CD14-positive monocyte (primary cell): ENCODE data around the gene PODXL. TPM values are rescaled to one million over a fixed set of nuclear protein-coding genes. Genes with fewer than 3 reads are reported as not detected.
A peak's percentile ranks its signal among the peaks of the same experiment; 100 is the strongest.

Source experiments
- DNase-seq, 3 donors: peaks; one replicate each; pipeline ENCODE4 v3.0.0-alpha.2; 2011 to 2022
- H2AFZ ChIP-seq: 2 replicates; pipeline ENCODE4 v1.6.0; 2012; ENCODE audit warnings: mild to moderate bottlenecking, low read depth, low read length, inconsistent platforms; ENCODE audit not compliant: insufficient read depth, poor library complexity, severe bottlenecking
- H3K27ac ChIP-seq, 2 donors: 1 replicate in 1 of 2; 2 replicates in 1 of 2; pipeline ENCODE4 v1.5.1; 2012 to 2013; ENCODE audit warnings: low read length in 2 of 2, control low read depth in 1 of 2, inconsistent platforms in 1 of 2, low read depth in 1 of 2, mild to moderate bottlenecking in 1 of 2
- H3K27me3 ChIP-seq, 2 donors: one replicate each; pipeline versions ENCODE4 v1.6.0 to v1.6.1; 2011 to 2013; ENCODE audit warnings: low read length in 2 of 2; ENCODE audit not compliant: control insufficient read depth in 2 of 2, insufficient read depth in 2 of 2
- H3K36me3 ChIP-seq, 2 donors: replicated peaks in 1 of 2; 1 replicate in 1 of 2; 2 replicates in 1 of 2; pipeline versions ENCODE4 v1.5.1 to v1.6.1; 2012 to 2013; ENCODE audit warnings: low read length in 2 of 2, control low read depth in 1 of 2, inconsistent platforms in 1 of 2, mild to moderate bottlenecking in 1 of 2; ENCODE audit not compliant: insufficient read depth in 2 of 2, control insufficient read depth in 1 of 2
- H3K4me1 ChIP-seq, 2 donors: 1 replicate in 1 of 2; 2 replicates in 1 of 2; pipeline versions ENCODE4 v1.5.1 to v1.6.1; 2012 to 2013; ENCODE audit warnings: low read length in 2 of 2, control low read depth in 1 of 2, inconsistent platforms in 1 of 2, mild to moderate bottlenecking in 1 of 2, moderate library complexity in 1 of 2; ENCODE audit not compliant: insufficient read depth in 2 of 2, control insufficient read depth in 1 of 2
- H3K4me2 ChIP-seq: replicated peaks from 2 replicates; pipeline ENCODE3; 2012; ENCODE audit warnings: low read length, moderate library complexity, mild to moderate bottlenecking; ENCODE audit not compliant: poor library complexity, severe bottlenecking; ENCODE audit errors: extremely low read depth
- H3K4me3 ChIP-seq, 3 experiments: fragments of 200-600 bp in 1 of 3; sonication (generic) in 1 of 3; replicated peaks in 1 of 3; 1 replicate in 2 of 3; 2 replicates in 1 of 3; pipeline ENCODE4 v1.5.1; 2011 to 2013; ENCODE audit warnings: low read length in 3 of 3, mild to moderate bottlenecking in 3 of 3, control low read depth in 2 of 3, low read depth in 2 of 3, inconsistent platforms in 1 of 3, moderate library complexity in 1 of 3
- H3K79me2 ChIP-seq: 2 replicates; pipeline ENCODE4 v1.6.0; 2012; ENCODE audit warnings: mild to moderate bottlenecking, control low read depth, inconsistent platforms, low read length, moderate library complexity; ENCODE audit not compliant: insufficient read depth
- H3K9ac ChIP-seq: 2 replicates; pipeline ENCODE4 v1.6.0; 2017; ENCODE audit warnings: low read length, mild to moderate bottlenecking; ENCODE audit not compliant: insufficient read depth, poor library complexity, severe bottlenecking
- H3K9me3 ChIP-seq, 2 donors: replicated peaks in 1 of 2; 1 replicate in 1 of 2; 2 replicates in 1 of 2; pipeline versions ENCODE4 v1.5.1 to v1.6.1; 2012 to 2013; ENCODE audit warnings: low read length in 2 of 2, control low read depth in 1 of 2; ENCODE audit not compliant: control insufficient read depth in 1 of 2, insufficient read depth in 1 of 2
- H4K20me1 ChIP-seq: 2 replicates; pipeline ENCODE4 v1.6.0; 2012; ENCODE audit warnings: mild to moderate bottlenecking, low read length, control low read depth, moderate library complexity; ENCODE audit not compliant: insufficient read depth
- H3K27ac Mint-ChIP-seq, 7 donors: one replicate each; pipeline ENCODE4 v1.8.0; 2020; ENCODE audit warnings: mild to moderate bottlenecking in 7 of 7, mixed read lengths in 7 of 7, moderate library complexity in 6 of 7, inconsistent platforms in 2 of 7
- H3K27me3 Mint-ChIP-seq, 3 donors: one replicate each; pipeline ENCODE4 v1.8.0; 2021 to 2022; ENCODE audit warnings: low read depth in 3 of 3, mild to moderate bottlenecking in 3 of 3, mixed read lengths in 3 of 3, moderate library complexity in 3 of 3, inconsistent platforms in 1 of 3
- H3K36me3 Mint-ChIP-seq, 2 donors: one replicate each; pipeline ENCODE4 v1.8.0; 2020; ENCODE audit warnings: mixed read lengths in 2 of 2, inconsistent platforms in 1 of 2, mild to moderate bottlenecking in 1 of 2
- H3K4me1 Mint-ChIP-seq: one replicate; pipeline ENCODE4 v1.8.0; 2020; ENCODE audit warnings: mild to moderate bottlenecking, mixed read lengths
- H3K4me3 Mint-ChIP-seq, 2 donors: one replicate each; pipeline ENCODE4 v1.8.0; 2020; ENCODE audit warnings: mild to moderate bottlenecking in 2 of 2, mixed read lengths in 2 of 2, moderate library complexity in 1 of 2
- H3K9me3 Mint-ChIP-seq, 7 donors: one replicate each; pipeline ENCODE4 v1.8.0; 2020 to 2022; ENCODE audit warnings: mixed read lengths in 7 of 7, mild to moderate bottlenecking in 6 of 7, moderate library complexity in 6 of 7, inconsistent platforms in 2 of 7
- whole genome bisulfite sequencing: methylation state at CpG from one replicate; pipeline ENCODE4 v1.1.5; 2013; ENCODE audit warnings: missing lambda C conversion rate; ENCODE audit not compliant: insufficient coverage; 5-methylcytosine and 5-hydroxymethylcytosine counted together
- intact Hi-C, 2 donors: fragments of 100-400 bp; cut with micrococcal nuclease; formaldehyde crosslinking; loops; one replicate each; pipeline versions ENCODE4 v1.15.0 to v1.15.1; 2023
- polyA plus RNA-seq, 3 donors: library from polyadenylated mRNA; depleted of rRNA in 1 of 3; unstranded in 2 of 3; stranded (reverse) in 1 of 3; fragments of 300-500 nt in 2 of 3; fragments of >200 nt in 1 of 3; fragmentation: Illumina TruSeq in 2 of 3; gene quantifications; 1 replicate in 2 of 3; 2 replicates in 1 of 3; pipeline ENCODE4 v1.2.3, GENCODE V29; 2012 to 2021
- TF ChIP-seq, protein P1 (sequence below): fragments of 200-600 bp; IDR thresholded peaks from one replicate; pipeline ENCODE4 v1.8.0; 2022; ENCODE audit warnings: antibody characterized with exemption, mild to moderate bottlenecking

Gene PODXL
- polyA plus RNA-seq, 3 donors: 0.20 to 0.25 TPM; not detected in 1

DNA sequence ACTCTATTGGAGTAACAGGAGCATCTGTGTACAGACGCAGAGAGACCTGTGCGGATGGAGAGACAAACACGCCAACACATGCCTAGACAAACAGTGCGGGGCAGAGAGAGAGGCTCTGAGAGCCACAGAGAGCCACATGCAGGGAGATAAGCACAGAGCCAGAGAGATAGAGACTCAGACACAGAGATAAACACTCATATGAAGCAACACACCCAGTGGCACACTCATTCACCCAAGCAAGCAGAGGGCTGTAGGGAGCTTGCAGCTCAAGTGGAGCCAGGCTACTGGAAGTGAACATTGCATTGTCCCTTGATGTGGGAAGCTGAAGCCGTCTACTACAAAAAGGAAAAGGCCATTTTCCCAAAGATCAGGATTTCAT is 46.6 kb upstream of the PODXL start:
- H3K4me2 ChIP-seq: no peak overlapping the region
- Mint-ChIP-seq H3K36me3 (no peaks in the 10 kb centered on the region), H3K4me3 (peak overlapping the region in 1 of 2 donors; percentile 40), H3K27ac (no peak overlapping the region), H3K4me1 (peaks cover 2% of the 10 kb centered on the region), H3K9me3 (peaks cover 0 to 2% (median 0%) of the 10 kb centered on the region in 7 donors), H3K27me3 (peaks cover 21 to 29% (median 25%) of the 10 kb centered on the region in 3 donors)
- no peaks in the 10 kb centered on the region for H3K4me1 ChIP-seq
- H4K20me1 ChIP-seq: no peaks in the 10 kb centered on the region
- no peaks in the 10 kb centered on the region for H3K9me3 ChIP-seq
- H3K27ac ChIP-seq: no peak overlapping the region
- H3K79me2 ChIP-seq: no peaks in the 10 kb centered on the region
- peaks cover 0 to 15% of the 10 kb centered on the region in 2 donors for H3K27me3 ChIP-seq
- H3K9ac ChIP-seq: no peak overlapping the region
- no peak for DNase-seq
- no peaks in the 10 kb centered on the region for H3K36me3 ChIP-seq
- no peak overlapping the region for H2AFZ ChIP-seq
- intact Hi-C loops: no loop called here
- WGBS: 82% methylated on average over 5 of the region's 5 CpGs
- TF ChIP-seq, protein P1, sequence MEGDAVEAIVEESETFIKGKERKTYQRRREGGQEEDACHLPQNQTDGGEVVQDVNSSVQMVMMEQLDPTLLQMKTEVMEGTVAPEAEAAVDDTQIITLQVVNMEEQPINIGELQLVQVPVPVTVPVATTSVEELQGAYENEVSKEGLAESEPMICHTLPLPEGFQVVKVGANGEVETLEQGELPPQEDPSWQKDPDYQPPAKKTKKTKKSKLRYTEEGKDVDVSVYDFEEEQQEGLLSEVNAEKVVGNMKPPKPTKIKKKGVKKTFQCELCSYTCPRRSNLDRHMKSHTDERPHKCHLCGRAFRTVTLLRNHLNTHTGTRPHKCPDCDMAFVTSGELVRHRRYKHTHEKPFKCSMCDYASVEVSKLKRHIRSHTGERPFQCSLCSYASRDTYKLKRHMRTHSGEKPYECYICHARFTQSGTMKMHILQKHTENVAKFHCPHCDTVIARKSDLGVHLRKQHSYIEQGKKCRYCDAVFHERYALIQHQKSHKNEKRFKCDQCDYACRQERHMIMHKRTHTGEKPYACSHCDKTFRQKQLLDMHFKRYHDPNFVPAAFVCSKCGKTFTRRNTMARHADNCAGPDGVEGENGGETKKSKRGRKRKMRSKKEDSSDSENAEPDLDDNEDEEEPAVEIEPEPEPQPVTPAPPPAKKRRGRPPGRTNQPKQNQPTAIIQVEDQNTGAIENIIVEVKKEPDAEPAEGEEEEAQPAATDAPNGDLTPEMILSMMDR: no peak
- H3K4me3 ChIP-seq: no peak overlapping the region

DNA sequence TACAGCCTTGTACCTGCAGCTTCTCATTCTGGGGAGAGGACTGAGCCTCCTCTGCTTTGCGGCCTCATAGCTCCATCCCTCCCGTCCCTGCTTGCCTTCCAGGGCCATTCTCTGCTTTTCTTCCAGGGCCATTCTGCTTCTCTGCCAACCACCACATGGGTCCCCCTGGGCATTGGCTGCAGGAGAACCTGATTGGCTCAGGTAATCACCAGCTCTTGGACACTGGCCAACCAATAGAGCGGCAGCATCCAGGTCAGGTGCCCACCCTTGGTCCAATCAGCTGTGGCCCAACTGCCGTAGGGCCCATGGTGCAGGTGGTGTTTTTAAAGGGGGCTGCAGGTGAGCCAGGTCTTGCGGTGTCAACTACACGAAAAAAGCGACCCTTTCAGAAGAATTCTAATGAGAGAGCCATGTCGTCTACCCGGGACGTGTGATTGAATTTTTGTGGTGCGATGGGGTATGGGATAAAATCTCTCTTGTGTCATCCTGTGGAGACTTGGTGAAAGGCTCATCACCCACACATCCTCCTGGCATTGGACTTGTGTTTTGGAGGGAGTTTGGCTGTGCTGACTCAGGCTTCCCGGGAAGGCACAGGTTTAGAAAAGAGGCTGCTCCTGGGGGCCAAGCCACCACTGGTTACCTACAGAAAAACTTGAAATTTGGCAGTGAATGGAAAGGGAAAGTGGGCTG is 46.0 kb upstream of the PODXL start:
- Histone ChIP-seq H3K4me1 (no peaks in the 10 kb centered on the region), H2AFZ (no peak overlapping the region), H3K36me3 (no peaks in the 10 kb centered on the region), H3K27me3 (peaks cover 0 to 15% of the 10 kb centered on the region in 2 donors), H3K9ac (no peak overlapping the region), H3K4me2 (no peak overlapping the region), H3K27ac (no peak overlapping the region), H3K79me2 (no peaks in the 10 kb centered on the region), H4K20me1 (no peaks in the 10 kb centered on the region), H3K4me3 (no peak overlapping the region), H3K9me3 (no peaks in the 10 kb centered on the region)
- WGBS: 98% methylated on average over 8 of the region's 12 CpGs
- Mint-ChIP-seq H3K9me3 (peaks cover 0 to 2% (median 0%) of the 10 kb centered on the region in 7 donors), H3K27me3 (peaks cover 20 to 28% (median 21%) of the 10 kb centered on the region in 3 donors), H3K4me1 (peaks cover 2% of the 10 kb centered on the region), H3K36me3 (no peaks in the 10 kb centered on the region), H3K4me3 (no peak overlapping the region), H3K27ac (no peak overlapping the region)
- intact Hi-C loops: no loop called here
- TF ChIP-seq, protein P1: no peak
- DNase-seq: no peak
